HG03196 (cell line): ENCODE results near the gene NOTUM.

Experiments
- ATAC-seq: cut with Tn5 transposase; IDR thresholded peaks from one replicate; pipeline ENCODE4 v1.9.1; 2021; ENCODE audit not compliant: unreplicated experiment

The NOTUM gene

DNA sequence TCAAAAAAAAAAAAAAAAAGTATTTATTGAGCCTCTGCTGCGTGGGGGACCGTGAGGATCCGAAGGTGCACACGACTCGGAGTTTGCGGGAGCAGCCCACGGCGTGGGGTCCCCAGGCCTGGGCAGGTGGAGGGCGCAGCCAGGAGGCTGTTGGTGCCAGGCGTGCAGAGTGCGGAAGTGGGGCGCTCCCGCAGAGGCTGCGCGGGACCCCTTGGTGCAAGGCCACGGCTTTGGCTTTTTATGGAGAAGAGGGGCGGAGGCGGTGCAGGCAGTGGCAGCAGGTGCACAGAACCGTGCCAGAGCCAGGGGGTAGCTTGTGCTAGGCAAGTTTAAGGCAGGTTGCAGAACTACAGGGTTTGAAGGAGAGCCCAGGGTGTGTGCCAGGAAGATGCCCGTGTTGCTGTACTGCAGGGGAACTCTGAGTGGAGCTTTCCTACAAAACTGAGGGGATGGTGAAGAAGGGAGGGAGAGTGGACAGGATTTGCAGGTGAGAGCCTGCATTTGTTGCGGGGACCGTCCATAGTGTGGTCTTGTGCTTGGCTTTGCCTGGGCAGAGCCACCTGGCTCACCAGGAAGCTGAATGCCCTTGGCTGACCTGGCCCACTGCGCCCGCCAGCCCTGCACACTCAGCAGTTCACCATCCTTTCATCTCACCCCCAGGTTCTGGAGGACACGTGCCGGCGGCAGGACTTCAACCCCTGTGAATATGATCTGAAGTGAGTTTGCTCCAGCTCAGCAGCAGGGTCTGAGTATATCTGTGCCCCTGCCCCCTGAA is 17.7 kb upstream of the NOTUM start:
- ATAC-seq, result no peak

DNA sequence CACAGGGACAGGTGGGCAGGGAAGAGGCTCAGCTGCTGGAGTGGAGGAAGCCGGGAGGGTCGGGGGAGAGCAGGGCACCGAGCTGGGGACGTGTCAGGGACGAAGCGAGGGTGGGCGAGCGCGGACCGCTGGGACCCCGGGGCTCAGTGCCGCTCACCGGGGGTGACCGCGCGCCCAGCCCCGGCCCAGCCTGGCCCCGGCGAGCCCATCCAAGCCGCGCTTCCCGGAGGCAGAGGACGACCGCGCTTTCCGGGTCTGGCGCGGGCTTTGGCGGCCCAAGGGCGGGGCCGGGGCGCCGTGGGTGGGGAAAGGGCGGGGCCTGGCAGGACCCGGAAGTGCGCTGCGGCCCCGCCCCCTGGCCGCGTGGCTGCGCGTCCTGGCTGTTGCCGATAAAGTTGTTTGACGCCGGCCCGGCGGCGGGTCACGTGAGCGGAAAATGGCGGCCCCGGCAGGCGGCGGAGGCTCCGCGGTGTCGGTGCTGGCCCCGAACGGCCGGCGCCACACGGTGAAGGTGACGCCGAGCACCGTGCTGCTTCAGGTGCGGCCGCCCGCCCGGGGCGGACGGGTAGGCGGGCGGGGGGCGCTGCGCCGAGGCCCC is 16.3 kb upstream of the NOTUM start, which contains the start of gene ASPSCR1:
ASPSCR1 (plus strand) TSS at position 419 of the 598 bp plus-strand sequence; CDS start at position 437, 18 bp downstream.
- ATAC-seq, result peak; percentile 71

DNA sequence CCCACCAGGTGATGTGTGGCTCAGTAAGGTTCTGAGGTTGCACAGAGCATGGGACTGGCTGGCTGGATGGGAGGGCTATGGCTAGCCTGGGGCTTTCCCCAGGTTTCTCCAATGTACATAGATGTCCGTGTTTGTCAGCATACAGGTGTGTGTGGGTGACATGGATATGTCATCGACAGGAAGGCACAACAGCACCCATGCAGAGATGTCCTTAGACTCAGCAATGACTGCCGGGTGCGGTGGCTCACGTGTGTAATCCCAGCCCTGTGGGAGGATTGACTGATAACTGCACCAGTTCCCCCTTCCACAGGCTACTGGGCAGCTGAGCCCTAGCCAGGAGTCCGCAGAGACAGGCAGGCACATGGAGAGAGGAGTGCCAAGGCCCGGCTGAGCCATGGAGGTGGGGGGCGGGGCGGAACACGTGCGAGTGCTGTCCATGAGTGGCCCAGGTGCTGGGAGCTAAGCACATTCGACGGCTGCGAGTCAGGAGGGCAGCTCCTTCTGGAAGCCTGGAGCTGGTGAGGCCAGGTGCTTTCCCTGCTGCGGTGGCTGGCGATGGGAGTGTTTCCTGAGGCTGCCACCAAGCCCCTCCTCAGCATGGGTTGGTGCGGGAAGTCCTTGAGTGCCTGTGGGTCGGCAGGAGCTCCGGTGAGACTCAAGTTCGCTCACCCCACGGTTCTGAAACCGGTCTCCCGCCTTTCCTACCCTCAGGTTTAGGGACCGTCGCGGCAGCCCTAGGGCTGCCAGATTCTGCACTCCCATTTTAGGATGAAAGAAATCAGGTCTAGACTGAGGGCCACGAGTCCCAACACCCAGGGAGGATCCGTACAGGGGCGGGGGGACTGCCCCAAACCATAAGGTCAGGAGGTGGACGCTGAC is 15.6 kb upstream of the NOTUM start:
- ATAC-seq, result peak; percentile 8

DNA sequence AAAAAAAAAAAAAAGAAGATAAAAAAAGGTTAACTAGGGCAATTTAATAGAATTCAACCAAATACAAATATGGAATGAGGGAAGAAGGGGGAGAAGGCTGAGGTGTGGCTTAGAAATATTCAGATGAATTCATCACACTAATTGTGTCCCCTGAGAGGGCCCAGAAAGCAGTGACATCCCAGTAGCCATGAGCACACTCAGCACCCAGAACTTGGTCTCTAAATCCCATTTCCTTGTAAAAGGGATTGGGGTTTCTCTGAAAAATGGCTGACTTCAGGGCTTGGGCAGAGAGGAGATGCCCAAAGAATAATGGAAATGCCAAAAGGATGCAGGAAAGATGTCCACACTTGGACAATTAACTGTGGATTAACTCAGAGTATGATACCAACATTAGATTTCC is 12.4 kb upstream of the NOTUM start:
- ATAC-seq, result no peak

DNA sequence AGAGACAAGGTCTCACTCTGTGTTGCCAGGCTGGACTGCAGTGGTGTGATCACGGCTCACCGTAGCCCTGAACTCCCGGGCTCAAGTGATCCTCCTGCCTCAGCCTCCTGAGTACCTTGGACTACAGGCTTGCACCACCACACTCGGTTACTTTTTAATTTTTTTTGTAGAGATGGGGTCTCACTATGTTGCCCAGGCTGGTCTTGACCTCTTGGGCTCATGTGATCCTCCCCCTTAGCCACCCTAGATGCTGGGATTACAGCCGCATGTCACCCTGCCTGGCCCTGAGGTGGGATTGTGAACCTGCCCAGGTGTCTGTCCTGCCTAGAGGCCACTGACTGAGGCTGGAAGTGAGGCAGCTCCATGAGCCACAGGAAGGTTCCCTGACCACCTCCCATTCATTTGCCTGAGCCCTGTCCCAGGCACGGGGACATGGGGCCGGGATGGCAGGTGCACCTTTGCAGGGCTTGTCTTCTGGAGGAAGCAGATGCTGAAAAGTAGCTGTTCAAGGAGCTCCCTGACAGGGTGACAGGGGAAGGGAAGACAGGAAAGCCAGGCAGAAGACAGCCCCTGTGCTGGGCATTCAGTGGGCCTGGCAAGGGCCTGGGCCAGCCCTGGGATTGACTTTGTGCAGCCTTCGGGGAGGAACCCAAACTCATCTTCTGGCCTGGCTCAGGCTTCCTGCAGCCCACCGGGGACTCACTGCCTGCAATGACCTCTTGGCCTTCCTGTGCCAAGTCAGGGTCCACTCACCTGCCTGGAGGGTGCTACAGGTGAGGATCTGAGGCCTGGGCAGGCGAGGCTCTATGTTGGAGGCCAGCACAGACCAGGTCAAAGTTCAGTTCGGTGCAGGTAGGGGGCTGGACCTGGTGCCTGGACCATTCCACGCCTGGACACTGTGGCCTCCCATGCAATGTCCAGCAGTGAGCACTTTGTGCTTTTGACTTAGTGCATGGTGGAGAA is 8.1 kb upstream of the NOTUM start:
- no peak for ATAC-seq

DNA sequence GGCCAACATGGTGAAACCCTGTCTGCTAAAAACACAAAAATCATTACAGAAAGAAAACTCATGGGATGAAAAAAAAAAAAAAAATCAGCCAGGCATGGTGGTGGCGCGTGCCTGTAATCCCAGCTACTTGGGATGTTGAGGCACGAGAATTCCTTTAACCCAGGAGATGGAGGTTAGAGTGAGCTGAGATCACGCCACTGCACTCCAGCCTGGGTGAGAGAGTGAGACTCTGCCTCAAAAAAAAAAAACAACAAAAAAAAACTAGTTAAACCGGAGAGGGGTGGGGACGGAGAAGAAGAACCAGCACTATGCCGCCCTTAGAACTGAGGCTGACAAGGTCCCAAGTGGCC is 7.4 kb upstream of the NOTUM start:
- no peak for ATAC-seq

DNA sequence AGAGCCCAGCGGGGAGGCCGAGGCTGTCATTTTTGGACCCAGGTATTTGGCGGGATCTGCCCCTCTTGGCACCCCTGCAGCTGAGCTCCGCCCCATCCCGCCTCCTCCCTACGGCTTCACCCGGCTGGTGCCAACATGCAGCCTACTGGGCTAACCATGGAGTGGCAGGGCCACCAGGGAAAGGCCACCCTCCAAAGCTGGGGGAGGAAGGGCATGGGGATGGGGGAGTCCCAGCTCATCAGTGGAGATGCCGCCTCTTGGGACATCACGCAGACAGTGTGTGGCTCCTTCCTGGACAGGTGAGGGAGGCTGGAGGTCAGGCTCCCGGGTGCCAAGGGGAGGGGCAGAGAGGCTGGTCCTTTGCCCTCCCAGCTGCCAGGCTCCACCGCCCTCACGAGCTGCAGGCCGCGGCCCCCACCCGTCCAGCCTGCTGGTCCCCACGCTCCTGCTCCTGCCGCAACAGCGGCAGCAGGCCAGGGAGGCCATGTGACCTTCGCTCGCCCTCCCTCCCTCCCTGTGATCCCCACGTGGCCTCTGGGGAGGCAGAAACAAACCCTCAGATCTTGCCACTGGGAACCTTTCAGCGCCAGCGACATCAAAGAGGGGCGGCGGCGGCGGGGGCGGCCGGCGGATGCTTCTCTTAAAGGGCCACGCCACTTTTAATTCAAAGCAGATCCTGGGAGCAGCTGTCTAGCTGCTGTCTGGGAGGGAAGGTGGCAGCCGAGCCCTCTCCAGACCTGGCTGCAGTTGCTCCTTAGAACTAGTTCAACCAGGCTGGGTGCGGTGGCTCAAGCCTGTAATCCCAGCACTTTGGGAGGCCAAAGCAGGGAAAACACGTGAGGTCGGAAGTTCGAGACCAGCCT is 6.8 kb upstream of the NOTUM start:
- no peak for ATAC-seq

DNA sequence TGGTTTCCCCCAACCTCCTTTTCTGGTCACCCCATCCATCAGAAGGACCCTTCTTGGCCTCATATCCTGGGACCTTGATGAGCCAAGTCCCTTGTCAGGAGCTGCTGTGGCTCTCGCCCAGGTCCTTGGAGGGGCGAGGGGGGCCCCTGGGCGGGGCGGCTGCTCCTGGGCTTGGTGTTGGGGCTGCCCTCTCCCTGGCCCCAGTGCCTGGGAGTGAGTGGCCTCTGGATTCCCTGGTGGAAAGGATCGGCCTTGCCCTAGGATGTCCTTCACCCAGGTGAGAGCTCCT is 6.2 kb upstream of the NOTUM start:
- no peak for ATAC-seq

DNA sequence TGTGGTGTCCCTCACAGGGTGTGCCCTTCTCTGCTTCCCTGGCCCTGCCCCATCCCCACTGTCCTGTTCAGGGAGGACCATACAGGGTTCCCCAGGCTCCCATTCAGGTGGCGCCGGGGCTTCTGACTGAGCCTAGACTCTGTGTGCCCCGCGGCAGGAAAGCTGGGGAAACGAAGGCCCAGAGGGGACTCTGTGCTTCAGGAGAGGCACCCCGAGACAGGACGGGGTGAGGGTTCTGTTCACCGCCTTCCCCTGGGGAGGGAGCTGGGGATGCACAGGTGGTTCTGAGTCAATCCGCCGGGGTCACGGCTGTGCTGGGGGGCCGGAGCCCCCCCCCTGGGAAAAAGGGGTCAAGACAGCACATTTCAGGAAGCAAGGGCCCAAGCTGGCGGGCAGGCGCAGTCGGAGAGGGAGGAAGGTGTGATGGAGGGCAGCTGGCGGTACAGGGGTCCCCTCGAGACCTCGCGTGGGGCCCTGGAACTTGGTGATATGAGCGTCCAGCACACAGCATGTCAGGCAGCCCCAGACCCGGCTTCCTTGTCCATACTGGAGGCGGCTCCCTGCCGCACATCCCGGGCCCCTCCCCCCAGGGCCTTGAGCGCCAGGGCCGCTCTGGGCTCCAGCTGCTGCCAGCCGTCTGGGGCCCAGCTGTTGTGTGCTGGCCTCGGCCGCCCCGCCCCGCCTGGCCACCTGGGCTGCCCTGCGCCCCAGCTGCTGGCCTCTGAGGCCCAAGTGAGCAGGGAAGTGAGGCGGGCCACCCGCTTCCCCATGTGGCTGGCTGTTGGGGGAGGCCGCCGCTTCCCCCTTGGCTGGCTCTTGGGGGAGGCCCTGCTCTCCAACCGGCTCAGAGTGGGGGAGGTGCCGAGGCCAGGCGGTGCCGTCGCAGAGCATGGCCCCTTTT is 5.6 kb upstream of the NOTUM start:
- no peak for ATAC-seq

DNA sequence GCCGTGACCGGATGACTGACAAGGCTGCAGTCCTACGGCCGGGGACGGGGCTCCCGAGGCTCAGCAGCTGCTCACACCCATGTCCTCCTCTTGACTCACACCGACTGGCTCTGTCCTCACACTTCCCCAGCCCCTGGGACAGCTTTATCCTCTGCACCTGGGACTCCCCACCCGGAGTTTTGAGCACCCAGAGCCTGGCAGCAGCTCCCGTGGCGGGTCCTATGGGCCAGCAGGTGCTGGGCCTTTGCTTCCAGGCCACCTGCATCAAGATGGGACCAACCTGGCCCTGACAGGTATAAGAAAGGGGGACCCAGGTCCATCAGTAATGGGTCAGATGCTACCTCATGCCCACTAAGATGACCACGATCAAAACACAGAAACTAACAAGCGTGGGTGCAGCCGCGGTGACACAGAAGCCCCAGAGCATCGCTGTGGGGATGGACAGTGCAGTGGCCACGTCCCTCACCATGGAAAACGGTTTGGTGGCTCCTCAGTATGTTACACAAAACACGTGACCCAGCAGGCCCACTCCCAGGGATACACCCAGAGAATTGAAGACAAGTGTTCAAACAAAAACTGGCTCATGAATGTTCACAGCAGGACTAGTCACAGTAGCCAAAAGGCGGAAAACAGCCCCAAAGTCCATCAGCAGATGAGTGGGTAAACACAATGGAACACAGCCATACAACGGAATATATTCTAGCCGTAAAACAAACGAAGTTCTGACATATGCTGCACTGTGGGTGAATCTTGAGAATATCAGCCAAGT is 3.3 kb upstream of the NOTUM start:
- ATAC-seq, result no peak

DNA sequence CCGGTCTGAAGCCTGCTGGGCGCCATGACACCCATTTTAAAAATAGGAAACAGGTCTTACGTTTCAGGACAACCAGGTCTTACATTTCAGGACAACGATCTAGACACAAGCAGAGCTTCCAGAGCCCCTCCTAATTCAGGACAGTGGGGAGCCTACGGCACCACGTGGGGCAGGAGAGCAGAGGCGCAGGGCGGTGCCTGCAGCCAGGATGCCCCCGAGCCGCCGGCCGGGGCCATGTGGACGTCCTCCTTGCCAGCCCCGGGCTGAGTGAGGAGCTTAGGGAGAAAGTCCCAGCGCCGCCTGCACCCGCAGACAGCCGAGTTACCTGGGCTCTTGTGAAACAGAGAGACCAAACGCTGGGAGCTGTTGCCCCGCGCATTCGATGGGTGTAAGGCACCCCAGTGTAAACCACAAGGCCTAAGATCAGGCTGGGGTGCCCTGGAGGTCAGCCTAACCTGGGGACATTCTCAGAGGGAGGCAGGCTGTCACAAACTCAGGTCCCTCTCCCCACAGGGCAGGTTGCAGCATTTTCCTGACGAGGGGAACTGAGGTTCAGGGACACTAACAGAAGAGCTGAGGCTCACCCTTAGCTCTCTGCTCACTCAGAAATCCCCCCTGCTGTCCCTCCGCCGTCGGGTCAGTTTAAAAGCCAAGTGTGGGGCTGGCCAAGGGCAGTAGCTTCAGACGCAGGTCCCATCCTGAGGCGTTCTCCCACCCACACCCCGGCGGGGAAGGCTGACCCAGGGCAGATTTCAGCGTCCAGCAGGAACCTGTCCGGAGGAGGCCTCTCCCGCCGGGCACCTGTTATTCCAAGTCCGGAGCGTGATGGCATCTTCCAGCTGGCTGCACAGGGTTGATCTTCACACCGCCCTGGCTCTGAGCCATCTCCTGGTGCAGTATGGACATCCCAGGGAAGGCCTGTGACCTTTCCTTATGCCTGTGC is 1.8 kb upstream of the NOTUM start:
- no peak for ATAC-seq

DNA sequence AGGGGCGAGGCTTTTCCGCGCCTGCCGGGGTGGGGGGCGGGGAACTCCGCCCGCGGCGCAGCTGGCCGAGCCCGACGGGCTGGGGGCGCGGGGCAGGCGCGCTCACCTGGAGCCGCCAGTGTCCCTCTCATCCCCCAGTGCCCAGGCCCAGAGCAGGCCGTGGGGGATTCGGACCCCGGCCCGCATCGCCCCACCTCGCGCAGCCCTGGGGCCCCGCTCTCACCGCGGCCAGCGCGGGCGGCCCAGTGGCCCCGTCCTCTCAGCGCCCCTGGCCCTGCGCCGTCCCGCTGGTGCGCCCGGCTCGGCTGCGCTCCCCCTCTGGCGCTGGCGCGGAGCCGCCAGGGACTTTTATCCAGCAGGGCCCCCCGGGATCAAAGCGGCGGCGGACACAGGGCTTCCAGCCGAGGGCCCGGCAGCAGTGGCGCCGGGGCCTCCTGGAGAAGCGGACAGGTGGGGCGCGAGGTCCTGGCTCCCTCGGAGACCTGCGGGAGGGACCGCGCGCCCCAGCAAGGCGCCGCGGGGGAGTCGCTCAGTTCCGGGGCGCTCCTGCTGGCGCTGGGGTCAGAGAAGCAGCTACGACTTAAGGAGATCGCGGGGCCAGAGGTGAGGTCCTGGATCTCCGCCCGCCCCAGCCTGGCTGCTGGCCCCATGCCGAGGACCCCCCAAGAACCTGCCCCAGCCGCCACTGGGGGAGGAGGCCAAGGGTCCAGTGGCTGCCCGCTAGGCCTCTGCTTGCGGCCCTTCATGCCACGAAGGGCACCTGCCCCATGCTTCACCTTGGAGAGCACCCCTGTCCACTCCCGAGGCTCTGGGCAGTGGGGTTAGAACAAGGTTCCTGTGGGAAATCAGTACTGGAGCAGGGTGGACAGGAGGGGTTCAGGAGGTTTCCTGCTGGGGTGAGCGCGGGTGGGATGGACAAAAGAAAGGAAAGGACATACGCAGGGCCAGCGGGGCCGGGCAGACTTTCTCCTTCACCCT is 823 bp upstream of the NOTUM start:
- ATAC-seq, result no peak

DNA sequence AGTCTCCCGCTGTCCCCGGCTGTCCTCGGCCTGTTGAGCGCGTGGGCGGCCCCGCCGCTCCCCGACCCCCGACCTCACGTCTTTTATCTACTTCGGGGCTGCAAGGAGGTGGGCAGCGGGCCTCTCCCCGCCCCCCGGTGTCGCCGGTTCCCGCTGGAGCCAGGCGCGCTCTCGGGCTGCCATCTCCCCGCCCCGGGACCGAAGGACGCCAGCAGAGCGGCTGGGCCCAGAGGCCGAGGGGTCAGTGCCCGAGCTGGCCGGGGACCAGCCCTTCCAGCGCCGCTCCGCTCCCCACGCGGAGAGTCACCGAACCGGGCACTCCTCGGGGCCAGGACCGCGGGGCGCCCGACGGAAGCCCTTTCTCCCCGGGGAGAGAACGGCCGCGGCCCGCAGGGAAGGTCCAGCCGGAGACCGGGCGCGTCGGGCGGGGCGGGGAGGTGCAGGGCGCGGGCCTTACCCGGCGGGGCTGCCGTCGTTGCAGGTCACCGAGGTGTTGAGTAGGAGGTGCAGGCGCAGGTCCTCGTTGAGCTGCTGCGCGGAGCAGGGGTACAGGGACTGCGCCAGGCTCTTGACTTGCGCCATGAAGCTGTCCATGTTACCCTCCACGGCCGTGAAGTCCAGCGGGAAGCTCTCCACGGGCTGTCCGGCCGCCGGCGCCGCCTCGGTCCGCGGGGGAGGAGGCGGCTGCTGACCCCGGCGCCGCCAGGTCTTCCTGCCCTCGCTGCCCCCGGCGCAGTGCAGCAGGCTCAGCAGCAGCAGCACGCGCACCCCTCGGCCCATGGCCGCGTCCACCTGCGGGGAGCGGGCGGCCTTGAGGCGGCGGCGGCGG is 643 bp downstream of the NOTUM start:
- no peak for ATAC-seq

DNA sequence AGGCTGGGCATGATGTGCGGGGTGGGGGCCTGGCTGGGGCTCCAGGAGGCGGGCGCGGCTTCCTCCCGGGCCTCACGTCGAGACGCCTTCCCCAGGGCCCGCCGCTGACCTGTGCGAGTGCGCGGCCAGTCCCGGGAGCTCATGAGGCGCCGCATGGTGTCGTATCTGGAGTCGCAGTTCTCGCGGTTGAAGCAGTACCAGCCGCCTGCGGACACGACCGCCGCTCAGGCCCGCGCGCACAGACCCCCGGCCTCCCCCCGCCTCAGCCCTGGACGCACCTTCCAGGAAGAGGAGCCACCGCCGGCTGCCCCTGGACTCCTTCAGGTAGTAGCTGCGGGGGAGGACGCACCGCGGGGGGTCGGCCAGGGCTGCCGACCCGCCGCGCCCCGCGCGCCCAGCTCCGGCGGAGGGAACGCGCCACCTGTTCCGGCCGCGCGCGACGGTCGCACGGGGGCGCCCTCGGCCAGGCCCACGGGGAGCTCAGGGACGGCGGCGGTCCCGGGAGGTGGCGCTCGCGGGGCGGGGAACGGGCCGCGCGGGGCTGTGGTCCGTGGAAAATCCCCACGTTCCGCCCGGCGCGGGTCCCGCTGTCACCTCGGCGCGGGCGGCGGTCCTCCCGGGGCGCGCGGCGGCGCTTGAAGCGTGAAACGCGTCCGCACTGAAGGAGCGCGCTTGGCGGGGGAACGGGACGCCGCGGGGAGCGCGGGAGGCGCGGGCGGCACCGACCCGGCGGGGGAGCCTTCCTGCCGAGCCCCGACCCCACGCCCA is 1.4 kb downstream of the NOTUM start:
- ATAC-seq, result no peak
